NK-92 (cell line): ENCODE measurements around the gene SECISBP2L.
"Not testable (repeated sequence)": the region's sequence is repeated elsewhere in the genome, so short reads cannot be mapped to it uniquely, and the experiment has no call there.

Experiments
- DNase-seq: peaks from one replicate; lab custom pipeline; 2025; ENCODE audit not compliant: unreplicated experiment; lab: John Stamatoyannopoulos, UW

Gene SECISBP2L

GRCh38 chr15:48996276-48996675 is 50.0 kb downstream of the SECISBP2L start:
- no peak for DNase-seq

- no peak for DNase-seq
Observed at GRCh38 chr15:48993380-48993779, 52.9 kb downstream of the SECISBP2L start.

- no peak for DNase-seq
Observed at GRCh38 chr15:48992545-48992944, 53.7 kb downstream of the SECISBP2L start.

DNA sequence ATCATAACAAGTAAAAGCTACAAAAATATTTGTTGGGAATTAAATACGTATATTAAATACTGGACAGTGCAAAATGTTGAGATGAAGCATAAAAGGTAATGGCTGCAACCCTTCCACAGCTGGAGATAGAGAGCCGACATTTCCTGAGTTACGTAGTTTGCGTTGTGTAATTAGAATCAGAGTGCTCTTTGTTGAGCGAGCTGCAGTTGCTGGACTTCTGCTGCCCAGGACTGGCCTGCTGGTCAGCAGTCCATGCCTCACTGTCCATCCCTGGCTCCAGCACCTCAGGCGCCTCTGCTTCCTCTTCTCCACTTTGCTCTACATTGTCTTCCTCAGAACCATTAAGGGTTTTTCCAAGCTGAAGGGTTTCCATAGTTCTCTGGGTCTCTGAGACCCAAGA is 54.1 kb downstream of the SECISBP2L start:
- no peak for DNase-seq

DNA sequence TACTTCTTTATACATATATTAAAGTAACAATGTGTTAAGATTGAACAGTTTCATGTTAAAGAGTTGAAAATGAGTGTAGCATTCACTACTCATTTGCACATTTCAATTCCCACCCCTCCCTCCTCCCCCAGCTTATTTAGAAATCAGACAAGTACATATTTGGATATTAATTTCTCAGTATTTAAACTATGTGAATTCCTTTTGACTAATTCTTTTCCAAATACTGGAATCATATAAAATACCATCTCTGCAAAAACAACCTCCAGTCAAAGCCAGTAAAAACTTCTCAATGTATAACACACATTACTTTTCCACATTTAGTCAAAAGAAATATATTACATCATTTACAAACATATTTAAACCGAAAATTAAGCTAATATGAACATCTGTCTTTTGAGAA is 57.1 kb downstream of the SECISBP2L start:
- no peak for DNase-seq

- DNase-seq = no peak
Observed at GRCh38 chr15:48987142-48987541, 59.1 kb downstream of the SECISBP2L start.

- DNase-seq = no peak
Observed at GRCh38 chr15:48986240-48986639, 60.0 kb downstream of the SECISBP2L start.

DNA sequence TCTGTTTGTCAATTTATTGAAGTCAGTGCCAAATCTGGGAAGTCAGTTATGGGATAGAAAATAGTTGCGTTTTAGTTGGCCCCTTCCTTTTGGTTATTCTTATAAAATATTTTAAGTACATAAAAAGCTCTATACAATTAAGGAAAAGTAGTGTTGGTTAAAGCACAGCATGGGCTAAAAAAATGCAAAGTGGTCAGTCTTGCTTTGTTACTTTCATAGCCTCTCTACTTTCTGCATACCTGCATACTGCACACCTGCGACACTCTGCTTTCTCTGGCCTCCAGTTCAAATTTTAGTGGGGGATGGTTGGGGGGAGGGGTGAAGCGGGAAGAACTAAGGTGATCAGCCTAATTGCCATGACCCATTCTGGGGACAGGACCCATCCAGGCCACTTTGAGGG is 60.7 kb downstream of the SECISBP2L start:
- DNase-seq = no peak

- DNase-seq = no peak
Observed at GRCh38 chr15:48984811-48985352, 61.4 kb downstream of the SECISBP2L start.

DNA sequence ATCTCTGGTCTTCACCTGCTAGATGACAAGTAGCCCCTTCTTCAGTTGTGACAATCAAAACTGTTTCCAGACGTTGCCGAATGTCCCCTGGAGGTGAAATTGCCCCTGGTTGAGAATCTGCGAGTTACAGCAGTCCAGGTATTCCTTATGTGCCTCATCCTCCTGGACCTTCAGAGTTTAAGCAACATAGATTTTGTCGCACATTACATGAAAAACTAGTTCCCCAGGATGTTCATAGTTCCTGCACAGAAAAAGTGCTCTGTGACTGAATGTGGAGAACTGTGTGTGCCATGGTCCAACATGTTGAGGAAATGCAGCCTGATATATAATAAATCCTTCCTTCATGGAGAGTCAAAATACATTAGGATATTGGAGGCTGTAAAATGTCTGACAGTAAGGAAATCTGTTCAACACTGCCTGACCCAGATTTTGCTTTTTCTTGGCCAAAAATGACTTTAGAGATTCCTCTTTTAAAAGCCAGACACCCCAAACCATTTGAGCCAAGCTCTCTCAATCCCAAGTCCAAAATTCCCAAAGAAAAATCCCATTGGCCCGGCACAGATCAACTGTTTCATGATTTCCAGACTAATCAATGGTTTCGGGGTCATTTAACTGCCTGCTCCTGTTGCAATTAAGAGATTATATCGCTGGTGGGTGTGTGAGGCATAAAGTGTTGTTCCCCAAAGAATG is 62.1 kb downstream of the SECISBP2L start:
- no peak for DNase-seq

GRCh38 chr15:48983300-48983699 is 62.9 kb downstream of the SECISBP2L start:
- no peak for DNase-seq

DNA sequence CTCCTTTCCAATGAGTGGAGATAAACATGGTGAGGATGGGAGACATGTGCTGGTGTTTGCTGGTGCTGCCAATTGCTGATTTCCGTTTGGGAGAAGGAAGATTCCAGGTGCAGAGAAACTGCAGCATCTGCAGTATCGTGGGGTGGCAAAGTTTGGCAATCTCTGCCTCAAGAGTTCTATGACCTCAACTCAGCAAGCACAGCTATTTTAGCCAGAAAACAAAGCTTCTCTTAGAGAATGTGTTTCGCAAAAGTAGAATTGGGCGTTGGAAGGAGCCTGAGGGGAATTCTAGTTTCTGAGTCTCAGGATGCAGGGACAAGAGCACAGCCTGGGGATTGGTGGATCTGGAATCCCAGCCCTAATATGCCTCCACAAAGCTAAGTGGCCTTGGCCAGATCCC is 64.3 kb downstream of the SECISBP2L start:
- DNase-seq = no peak

DNA sequence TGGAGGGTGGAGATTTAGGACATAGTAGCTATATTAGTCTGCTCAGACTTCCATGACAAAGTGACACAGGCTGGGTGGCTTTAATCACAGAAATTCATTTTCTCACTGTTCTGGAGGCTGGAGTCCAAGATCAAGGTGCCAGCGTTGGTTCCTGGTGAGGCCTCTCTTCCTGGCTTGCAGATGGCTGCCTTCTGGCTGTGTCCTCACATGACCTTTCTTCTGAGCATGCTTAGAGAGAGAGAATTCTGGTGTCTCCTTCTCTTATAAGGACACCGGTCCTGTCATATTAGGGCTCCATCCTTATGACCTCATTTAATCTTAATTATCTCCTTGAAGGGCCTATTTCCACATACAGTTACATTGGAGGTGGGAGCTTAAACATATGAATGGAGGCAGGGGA is 67.6 kb downstream of the SECISBP2L start:
- no peak for DNase-seq

GRCh38 chr15:48976444-48977088 is 69.7 kb downstream of the SECISBP2L start:
- no peak for DNase-seq

DNA sequence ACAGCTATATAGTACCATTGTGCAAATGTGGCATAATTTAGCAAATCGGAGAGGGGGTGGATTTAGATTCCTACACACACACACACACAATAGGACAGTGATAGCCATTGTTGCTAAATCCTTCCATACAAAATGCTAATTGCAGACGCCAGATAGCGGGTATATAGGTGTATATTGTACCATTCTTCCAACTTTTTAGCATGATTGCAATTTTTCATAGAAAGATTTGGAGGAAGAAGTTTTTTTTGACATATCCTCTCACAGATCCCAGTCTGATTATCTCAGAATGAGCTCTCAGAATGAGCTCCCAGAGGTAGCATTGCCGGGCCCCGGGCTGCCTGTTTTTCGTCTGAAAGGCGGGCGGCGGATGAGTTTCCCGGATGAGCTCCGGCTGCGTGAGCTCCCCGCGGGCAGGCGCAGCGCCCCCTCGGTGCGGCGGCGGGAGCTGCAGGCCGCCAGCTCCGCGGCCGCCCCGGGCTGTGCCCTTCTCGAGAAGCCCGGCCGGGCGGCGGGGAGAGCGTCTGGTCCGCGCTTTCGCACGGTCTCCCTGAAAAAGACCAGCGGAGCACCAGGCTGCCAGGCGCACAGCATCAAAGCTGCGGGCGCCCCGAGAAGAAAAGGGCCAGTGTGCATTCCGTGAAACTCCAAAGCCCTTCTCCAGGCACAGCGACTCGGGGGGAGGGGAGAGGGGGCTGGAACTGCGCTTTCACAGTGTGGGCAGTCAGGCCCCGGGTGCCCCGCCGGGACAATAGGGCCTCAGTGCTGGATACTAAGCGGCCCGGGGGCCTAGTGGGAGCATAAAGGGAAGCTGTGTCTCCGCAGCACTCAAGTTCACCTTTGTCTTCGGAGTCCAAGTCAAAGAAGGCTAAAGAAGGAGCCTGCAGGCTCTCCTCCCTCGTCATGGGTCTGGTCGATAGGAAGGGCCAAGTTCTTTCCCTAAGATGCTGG is 70.5 kb downstream of the SECISBP2L start:
- no peak for DNase-seq

GRCh38 chr15:48974882-48975281 is 71.4 kb downstream of the SECISBP2L start:
- no peak for DNase-seq

DNA sequence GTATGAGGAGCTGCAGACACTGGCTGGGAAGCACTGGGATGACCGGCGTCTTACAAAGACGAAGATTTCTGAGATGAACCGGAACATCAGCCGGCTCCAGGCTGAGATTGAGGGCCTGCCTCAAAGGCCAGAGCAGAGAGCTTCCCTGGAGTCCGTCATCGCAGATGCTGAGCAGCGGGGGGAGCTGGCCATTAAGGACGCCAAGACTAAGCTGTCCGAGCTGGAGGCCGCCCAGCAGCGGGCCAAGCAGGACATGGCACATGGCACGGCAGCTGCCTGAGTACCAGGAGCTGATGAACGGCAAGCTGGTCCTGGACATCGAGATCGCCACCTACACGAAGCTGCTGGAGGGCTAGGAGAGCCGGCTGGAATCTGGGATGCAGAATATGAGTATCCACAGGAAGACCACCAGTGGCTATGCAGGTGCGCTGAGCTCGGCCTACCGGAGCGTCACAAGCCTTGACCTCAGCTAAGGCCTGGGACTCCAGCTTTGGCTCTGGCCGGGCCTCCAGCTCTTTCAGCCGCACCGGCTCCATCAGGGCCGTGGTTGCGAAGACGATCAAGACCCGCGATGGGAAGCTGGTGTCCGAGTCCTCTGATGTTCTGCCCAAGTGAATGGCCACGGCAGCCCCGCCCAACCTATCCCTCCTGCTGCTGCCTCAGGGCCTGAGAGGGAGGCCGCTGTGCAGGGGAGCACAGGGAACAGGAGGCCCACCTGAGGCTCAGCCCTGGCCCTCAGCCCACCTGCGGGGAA is 73.3 kb downstream of the SECISBP2L start:
- DNase-seq = no peak

- not testable (repeated sequence) for DNase-seq
Observed at GRCh38 chr15:48970926-48971325, 75.3 kb downstream of the SECISBP2L start.

- DNase-seq = no peak
Observed at GRCh38 chr15:48968066-48968465, 78.2 kb downstream of the SECISBP2L start.

- DNase-seq = no peak
Observed at GRCh38 chr15:48967336-48967735, 78.9 kb downstream of the SECISBP2L start.
